ENCODE results near the gene CD34.
"Not testable (repeated sequence)": the region's sequence is repeated elsewhere in the genome, so short reads cannot be mapped to it uniquely, and the experiment has no call there.

The CD34 gene

DNA sequence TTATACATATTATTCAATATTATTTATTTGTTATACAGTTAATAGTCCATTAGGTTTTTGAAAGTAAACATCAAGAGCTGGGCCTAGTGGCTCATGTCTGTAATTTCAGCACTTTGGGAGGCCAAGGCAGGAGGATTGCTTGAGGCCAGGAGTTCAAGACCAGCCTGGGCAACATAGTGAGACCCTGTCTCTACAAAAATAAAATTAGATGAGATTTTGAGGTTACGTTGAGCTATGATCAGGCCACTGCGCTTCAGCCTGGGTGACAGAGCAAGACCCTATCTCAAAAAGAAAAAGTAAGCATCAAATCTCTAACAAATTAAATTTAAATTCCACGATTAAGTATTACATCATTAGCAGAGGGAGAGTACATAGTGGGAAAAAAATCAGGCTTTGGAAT lies 15.0 kb upstream of the CD34 start:
- not testable (repeated sequence) for DNase-seq

GRCh38 chr1:207925210-207925609 lies 14.3 kb upstream of the CD34 start:
- no peak for DNase-seq

DNA sequence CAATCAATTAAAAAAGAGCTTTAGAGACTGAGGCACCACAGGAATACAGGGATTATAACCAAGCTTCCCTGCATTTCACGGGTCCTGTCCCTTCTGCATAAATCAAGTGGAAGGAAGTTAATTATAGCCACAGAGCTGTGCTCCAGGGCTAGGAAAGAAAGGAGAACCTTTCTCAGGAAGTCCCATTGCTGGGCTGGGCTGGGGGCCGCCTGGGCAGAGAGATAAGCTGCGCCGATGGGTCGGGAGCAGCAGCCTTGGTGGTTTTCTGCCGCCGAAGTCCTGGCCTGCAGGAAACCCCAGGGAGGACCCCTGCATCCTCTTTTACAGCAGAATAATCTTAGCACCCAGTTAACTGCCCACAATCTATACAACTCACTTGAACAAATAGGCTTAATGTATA lies 12.6 kb upstream of the CD34 start:
- peak; percentile 96 for DNase-seq

GRCh38 chr1:207923121-207923520 lies 12.2 kb upstream of the CD34 start:
- DNase-seq = no peak

GRCh38 chr1:207922554-207922953 lies 11.6 kb upstream of the CD34 start:
- DNase-seq = no peak

DNA sequence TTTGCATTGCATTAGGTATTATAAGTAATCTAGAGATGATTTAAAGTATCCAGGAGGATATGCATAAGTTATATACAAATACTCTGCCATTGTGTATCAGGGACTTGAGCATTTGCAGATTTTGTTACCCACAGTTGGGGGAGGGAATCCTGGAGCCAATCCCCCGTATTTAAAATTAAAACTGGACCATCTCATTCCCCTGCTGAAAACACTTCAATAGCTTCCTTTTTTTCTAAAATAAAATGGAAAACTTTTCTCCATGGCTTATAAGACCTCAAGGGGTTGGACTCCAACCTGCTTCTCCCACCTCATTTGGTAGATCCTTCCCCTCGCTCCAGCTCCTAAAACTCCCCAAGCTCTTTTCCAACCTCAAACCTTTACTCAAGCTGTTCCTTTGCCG lies 10.4 kb upstream of the CD34 start:
- DNase-seq = no peak

DNA sequence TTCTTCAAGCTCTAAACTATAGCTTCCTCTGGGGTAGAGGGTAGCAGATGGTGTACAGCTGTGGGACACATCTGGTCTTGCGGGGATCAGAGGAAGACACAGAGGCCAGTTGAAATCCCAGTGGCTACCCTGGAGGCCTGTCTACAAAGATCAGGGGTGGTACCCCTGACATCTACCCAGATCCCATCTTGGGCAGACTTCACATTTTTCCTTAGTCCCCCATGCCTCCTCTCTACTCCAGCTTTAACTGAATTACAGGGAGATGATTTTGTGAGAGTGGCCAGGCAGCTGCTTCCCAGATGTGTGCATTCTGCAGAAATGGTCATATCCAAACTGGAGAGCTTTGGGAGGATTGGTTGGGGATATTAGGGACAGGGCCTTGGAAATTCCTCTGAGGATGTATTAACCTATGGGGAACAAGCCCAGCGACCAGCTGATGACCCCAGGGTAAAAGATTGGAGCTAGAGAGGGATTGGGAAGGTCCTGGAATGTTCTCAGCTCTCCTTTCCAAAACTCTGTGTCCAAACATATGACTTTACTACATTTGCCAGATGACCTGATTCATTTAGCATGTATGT lies 9.6 kb upstream of the CD34 start:
- DNase-seq = no peak

DNA sequence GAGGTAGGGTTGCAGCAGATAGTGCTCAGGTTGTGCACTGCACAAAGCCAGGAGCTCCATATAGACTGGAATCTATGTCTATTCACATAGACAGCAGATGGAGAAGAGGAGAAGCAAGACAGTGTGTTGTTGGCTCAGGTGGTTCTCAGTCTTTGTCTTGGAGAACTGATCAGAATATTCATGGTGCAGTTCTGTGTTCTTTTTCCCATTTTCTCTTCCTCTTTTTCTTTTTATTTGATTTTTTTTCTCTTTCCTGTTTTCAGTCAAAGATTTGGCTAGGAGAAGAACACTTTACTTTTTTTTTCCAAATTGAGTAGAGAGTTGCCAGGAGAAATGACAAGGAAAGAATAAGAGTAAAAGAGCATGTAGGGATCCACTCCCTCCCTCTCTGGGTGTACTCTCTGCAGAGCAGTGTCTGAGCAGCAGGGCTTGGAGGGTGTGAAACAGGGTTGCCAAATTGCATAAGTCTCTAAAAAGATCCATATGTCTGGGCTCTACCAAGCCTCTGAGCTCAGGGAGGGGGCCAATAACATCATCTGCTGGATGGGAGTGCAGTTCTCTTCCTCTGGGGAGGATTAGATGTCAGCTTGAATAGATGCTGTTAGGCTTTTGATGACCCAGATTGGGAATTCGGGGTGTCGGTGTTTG lies 8.7 kb upstream of the CD34 start:
- peak; percentile 50 for DNase-seq

GRCh38 chr1:207918581-207918980 lies 7.7 kb upstream of the CD34 start:
- no peak for DNase-seq

DNA sequence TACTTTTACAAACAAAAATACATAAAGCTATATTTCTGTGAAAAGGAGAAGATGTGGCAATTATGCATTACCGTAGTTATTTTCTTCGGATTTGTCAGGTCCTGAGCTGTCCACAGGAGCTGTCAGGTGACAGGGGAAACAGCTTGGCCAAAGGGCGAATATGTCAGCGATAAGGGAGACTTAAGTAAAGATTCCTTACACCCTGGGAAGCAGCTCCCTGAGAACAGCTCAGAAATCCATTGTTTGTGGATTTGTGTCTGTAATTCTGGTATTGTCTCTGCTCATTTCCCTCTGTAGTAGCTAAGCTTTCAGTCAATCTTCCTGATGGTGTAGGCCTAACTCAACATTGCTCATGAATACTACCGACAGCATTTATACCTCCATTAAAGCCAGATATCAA lies 7.1 kb upstream of the CD34 start:
- DNase-seq = no peak

DNA sequence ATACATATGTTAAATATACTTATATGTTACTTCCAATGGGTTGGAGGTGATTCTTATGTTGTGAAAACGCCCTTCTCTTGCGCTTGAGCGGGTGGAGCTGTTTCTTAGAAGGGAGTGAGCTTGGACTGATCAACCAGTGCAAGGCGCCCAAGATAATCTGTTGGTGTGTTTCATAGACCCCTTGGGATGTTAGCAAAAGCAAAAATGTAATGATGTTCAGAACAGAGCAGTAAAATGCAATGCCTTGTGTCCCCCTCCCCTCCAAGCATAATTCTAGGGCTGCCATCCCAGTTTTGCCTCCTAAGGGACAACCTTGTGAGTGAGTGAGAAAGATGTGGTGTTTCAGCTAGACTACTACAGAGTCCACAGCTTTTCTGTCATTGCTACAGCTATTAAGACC lies 6.2 kb upstream of the CD34 start:
- no peak for DNase-seq

DNA sequence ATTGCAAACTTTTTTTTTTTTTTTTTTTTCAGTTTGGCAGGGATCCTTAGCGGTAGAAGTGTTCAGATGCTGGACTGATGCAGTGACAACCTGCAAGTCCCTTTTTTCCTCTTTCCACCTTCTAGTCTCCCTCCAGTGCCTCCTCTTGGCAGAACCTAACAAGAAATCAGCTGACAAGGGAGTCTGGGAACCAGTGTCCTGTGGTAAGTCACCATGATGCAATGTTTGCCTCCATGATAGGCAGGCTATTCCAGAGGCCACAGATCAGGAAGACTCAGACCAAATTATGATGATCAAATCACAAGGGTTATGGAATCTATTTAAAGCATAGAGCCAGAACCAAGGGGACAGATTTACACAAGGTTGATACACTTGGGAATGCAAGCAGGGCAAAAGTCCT lies 3.0 kb upstream of the CD34 start:
- DNase-seq = no peak

DNA sequence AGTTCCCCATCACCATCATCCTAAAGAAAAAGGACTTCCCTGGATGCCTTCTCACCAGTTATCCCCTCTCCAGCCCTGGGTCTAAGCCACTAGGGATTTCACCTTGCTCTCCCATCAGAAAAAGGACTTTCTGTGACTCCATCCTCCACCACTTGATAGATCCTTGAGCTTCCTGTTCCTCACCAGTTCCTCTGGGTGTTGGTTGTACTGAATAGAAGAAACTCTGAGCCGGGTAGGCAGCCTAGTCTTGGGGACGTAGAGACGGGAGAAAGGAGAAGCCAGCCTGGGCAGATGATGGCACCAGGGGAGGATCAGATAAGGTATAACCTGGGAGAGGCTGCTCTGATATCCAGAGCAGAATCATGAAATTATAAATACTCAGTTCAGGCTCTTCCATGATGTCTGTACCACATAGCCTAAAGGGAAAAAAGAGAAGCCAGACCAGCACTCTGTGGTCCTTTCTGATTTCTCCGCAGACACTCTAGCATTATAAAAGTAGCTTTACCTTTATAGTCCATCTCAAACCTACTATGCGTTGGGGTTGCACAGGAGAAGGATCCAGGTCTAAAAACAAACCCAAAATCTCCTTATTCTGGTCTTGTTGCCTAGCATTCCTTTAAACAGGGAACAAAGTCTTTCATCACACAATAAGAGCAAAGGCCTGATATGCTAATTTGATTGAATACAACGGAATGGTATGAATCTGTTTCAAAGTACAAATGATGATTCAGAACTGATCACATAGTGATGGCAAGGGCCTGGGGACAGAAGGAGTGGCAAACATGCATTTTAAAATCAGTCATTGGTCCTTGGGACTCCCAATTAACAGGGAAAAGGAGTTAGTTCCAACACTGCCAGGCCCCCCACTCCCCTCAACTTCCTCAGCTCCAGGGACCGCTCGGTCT lies 1.2 kb upstream of the CD34 start:
- no peak for DNase-seq

GRCh38 chr1:207909687-207910086 lies 1.2 kb downstream of the CD34 start:
- DNase-seq = no peak

- peak; percentile 70 for DNase-seq
These were observed 2.7 kb downstream of the CD34 start for GRCh38 chr1:207908107-207908734.

DNA sequence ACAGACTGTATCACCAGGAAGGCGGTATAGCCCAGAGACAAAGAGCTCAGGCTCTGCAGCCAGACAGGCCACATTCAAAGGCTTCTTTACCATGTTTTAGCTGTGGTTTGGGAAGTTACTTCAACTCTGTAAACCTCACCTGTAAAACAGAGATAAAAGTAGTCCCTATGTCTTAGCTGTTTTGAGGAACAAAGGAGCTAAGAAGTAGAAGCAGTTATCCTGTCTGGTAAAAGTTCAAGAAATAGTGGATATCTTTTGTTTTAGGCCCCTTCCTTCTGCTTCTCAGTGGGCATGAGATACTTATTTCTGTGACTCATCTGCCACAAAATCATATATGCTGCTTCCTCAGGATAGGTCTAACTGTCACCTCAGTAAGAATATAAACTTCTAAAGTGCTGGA lies 6.5 kb downstream of the CD34 start:
- peak; percentile 75 for DNase-seq

- DNase-seq = peak; percentile 57
These were observed 7.2 kb downstream of the CD34 start for GRCh38 chr1:207903767-207904166.

GRCh38 chr1:207903053-207903452 lies 7.9 kb downstream of the CD34 start:
- peak; percentile 35 for DNase-seq

- DNase-seq = peak; percentile 50
These were observed 8.4 kb downstream of the CD34 start for GRCh38 chr1:207902566-207902965.

DNA sequence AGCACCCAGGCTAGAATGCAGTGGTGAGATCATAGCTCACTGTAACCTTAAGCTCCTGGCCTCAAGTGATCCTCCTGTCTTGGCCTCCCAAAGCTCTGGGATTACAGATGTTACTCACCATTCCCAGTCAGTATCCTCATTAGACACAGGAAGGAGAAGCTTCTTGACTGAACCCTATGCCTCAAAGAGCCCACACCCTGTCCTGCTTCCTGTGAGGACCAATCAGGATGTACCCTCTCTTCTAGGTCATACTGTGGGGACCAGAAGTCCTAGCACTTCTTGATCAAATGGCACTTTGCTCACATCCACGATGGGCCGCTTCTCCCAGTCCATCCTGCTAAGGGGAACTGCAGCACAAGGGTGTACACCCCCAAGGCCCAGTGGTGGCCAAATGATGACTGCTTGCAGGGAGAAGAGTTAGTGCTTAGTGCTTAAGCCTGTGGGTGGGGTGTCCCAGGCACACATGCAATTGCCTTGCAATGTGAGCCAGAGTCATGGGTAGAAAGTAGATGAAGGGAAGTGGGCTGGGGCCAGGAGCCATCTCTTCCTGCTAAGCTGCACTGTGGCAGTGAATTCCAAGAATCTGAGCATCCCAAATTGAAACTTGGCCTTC lies 9.8 kb downstream of the CD34 start:
- DNase-seq = no peak

DNA sequence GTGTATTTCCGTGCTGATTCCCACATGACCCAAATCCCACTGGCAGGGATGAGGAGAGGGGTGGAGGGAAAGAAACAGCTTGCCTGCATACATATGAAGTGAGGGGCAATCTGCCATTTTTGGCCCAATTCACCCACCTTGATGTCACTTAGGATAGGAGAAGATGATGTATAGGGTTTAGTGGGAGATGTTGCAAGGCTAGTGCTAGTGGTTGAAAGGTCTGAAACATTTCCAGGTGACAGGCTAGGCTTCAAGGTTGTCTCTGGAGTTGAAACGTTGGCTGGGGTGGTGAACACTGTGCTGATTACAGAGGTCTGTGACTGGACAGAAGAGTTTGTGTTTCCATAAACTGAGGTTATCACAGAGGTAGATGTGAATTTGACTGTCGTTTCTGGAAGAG lies 12.1 kb downstream of the CD34 start:
- DNase-seq = no peak

GRCh38 chr1:207898260-207898659 lies 12.7 kb downstream of the CD34 start:
- DNase-seq = no peak

DNA sequence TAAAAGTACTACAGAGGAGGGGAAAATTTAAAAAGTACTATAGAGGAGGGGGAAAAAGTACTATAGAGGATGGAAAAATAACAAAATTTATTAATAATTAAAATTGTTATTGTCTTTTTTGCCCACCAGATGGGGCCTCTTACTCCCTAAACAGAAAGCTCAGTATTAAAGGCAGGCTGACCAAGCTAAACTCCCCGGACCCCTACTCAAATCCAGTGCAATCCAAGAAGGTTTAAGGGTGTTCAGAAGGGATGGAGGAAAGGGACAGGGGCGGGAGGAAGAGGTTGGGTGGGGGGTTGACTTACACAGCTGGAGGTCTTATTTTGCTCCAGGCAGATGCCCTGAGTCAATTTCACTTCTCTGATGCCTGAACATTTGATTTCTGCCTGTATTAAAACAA lies 13.7 kb downstream of the CD34 start:
- peak; percentile 62 for DNase-seq

Measured in OCI-M1 (cell line).